ENCODE data around the gene SBF1. TPM values are rescaled to one million over a fixed set of nuclear protein-coding genes. Genes with fewer than 3 reads are reported as not detected.

SBF1 gene
- total RNA-seq, 1 donor from 2014 or later = 206 TPM

GRCh38 chr22:50423956-50424355 lies 50.9 kb downstream of the SBF1 start:
- no peak for TF ChIP-seq CTCF (IDR thresholded peaks at IDR 0.05; ENCODE audit: partially characterized antibody, unreplicated experiment)
- no peak for DNase-seq
- Mint-ChIP-seq H3K27me3 (ENCODE audit: unreplicated experiment) (peaks cover 2% of the 10 kb centered on the region), H3K36me3 (ENCODE audit: unreplicated experiment) (peaks cover 14% of the 10 kb centered on the region), H3K9me3 (ENCODE audit: unreplicated experiment) (peaks cover 2% of the 10 kb centered on the region), H3K4me3 (ENCODE audit: unreplicated experiment) (no peak overlapping the region), H3K4me1 (ENCODE audit: low read depth, unreplicated experiment) (no peaks in the 10 kb centered on the region), H3K27ac (ENCODE audit: unreplicated experiment) (peak overlapping the region; percentile 38)

DNA sequence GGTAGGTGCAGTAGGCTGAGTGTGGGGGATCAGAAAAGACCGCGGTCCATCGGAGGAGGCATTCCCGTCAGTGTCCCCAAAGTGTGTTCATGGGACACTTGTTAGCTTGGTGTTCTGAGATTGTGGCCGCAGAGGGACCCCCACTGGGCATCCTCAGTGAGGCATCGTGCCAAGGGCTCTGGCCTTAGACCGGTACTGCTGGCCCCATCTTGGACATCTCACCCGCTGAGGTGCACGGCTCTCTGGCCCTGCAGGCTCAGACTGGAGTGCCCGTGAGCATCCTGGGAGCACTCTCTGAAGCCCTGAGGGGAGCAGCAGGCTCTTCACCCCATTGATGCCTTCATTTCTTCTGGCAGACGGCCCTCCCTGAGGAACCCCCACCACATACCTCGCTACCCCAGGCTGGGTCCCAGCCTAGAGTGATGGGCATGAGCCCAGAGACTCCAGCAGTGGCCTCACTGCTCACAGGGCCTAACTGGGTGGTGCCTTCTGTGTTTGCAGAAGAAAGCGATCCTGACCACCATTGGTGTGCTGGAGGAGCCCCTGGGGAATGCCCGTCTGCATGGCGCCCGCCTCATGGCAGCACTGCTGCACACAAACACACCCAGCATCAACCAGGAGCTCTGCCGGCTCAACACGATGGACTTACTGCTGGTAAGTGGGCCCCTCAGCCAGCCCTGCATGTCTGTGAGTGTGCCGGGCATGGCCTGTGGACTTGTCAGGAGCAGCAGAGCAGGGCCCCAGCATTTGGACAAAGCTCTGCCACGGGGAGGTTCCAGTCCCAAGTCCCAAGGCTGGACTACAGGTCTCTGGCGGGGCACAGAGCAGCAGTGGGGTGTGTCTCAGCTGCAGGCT lies 51.6 kb downstream of the SBF1 start:
- H3K4me3 Mint-ChIP-seq (ENCODE audit: unreplicated experiment) = no peak overlapping the region
- H3K4me1 Mint-ChIP-seq (ENCODE audit: low read depth, unreplicated experiment) = no peaks in the 10 kb centered on the region
- TF ChIP-seq CTCF (IDR thresholded peaks at IDR 0.05; ENCODE audit: partially characterized antibody, unreplicated experiment) = no peak
- H3K36me3 Mint-ChIP-seq (ENCODE audit: unreplicated experiment) = peaks cover 13% of the 10 kb centered on the region
- peaks cover 2% of the 10 kb centered on the region for H3K9me3 Mint-ChIP-seq (ENCODE audit: unreplicated experiment)
- no peak overlapping the region for H3K27ac Mint-ChIP-seq (ENCODE audit: unreplicated experiment)
- DNase-seq = no peak
- H3K27me3 Mint-ChIP-seq (ENCODE audit: unreplicated experiment) = peaks cover 2% of the 10 kb centered on the region

- Mint-ChIP-seq H3K27ac (ENCODE audit: unreplicated experiment) (no peak overlapping the region), H3K4me1 (ENCODE audit: low read depth, unreplicated experiment) (no peaks in the 10 kb centered on the region), H3K27me3 (ENCODE audit: unreplicated experiment) (peaks cover under 1% of the 10 kb centered on the region), H3K4me3 (ENCODE audit: unreplicated experiment) (no peak overlapping the region), H3K36me3 (ENCODE audit: unreplicated experiment) (peaks cover 10% of the 10 kb centered on the region), H3K9me3 (ENCODE audit: unreplicated experiment) (peaks cover 2% of the 10 kb centered on the region)
- no peak for TF ChIP-seq CTCF (IDR thresholded peaks at IDR 0.05; ENCODE audit: partially characterized antibody, unreplicated experiment)
- DNase-seq = no peak
Measured at GRCh38 chr22:50422046-50422445, 52.8 kb downstream of the SBF1 start.

DNA sequence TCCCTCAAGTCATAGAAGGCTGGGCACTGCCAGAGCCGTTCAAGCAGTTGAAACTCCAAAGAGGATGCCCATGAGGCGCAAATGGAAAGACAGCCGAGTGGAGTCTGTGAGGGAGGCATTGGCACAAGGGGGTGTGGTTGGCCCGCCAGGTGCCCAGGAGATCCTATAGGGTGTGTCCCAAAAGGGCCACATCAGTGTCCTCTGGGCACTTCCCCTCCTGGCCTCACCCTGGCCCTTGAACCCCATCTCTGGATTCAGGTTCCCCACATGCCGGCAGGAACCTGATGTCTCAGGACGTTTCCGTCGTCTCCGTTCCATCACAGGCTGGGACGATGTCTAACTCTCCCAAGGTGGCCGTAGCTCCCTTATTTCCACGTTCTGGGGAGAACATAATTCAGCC lies 54.3 kb downstream of the SBF1 start:
- H3K36me3 Mint-ChIP-seq (ENCODE audit: unreplicated experiment) = peaks cover 10% of the 10 kb centered on the region

More for the DNA sequence above, 54.3 kb downstream of the SBF1 start:
- Mint-ChIP-seq H3K9me3 (ENCODE audit: unreplicated experiment) (peaks cover 2% of the 10 kb centered on the region), H3K4me1 (ENCODE audit: low read depth, unreplicated experiment) (no peaks in the 10 kb centered on the region), H3K27me3 (ENCODE audit: unreplicated experiment) (no peaks in the 10 kb centered on the region), H3K27ac (ENCODE audit: unreplicated experiment) (no peak overlapping the region), H3K4me3 (ENCODE audit: unreplicated experiment) (no peak overlapping the region)
- TF ChIP-seq CTCF (IDR thresholded peaks at IDR 0.05; ENCODE audit: partially characterized antibody, unreplicated experiment) = no peak
- no peak for DNase-seq

All from glutamatergic neuron (in vitro differentiated cells).